HG03039 (cell line): ENCODE measurements around the gene EGFR.

Experiments
- ATAC-seq: cut with Tn5 transposase; IDR thresholded peaks from one replicate; pipeline ENCODE4 v1.9.1; 2021; ENCODE audit warnings: mild to moderate bottlenecking, moderate library complexity; ENCODE audit not compliant: unreplicated experiment

EGFR gene

GRCh38 chr7:55180963-55181542 lies 162.2 kb downstream of the EGFR start:
- no peak for ATAC-seq

- ATAC-seq, result no peak
Observed at GRCh38 chr7:55181762-55182161, 162.9 kb downstream of the EGFR start.

GRCh38 chr7:55183897-55184296 lies 165.1 kb downstream of the EGFR start:
- ATAC-seq, result no peak

- ATAC-seq, result no peak
Observed at GRCh38 chr7:55185321-55185802, 166.5 kb downstream of the EGFR start.

- ATAC-seq, result no peak
Observed at GRCh38 chr7:55185941-55186609, 167.3 kb downstream of the EGFR start.

- no peak for ATAC-seq
Observed at GRCh38 chr7:55187701-55188491, 169.1 kb downstream of the EGFR start.

GRCh38 chr7:55188590-55189138 lies 169.8 kb downstream of the EGFR start:
- ATAC-seq, result no peak

GRCh38 chr7:55189146-55189766 lies 170.4 kb downstream of the EGFR start:
- ATAC-seq, result no peak

GRCh38 chr7:55189878-55190436 lies 171.1 kb downstream of the EGFR start:
- no peak for ATAC-seq

GRCh38 chr7:55190511-55191160 lies 171.8 kb downstream of the EGFR start:
- no peak for ATAC-seq

- no peak for ATAC-seq
Observed at GRCh38 chr7:55191161-55191925, 172.5 kb downstream of the EGFR start.

- ATAC-seq, result no peak
Observed at GRCh38 chr7:55191926-55192692, 173.3 kb downstream of the EGFR start.

- no peak for ATAC-seq
Observed at GRCh38 chr7:55192723-55193122, 173.9 kb downstream of the EGFR start.

GRCh38 chr7:55193245-55193644 lies 174.4 kb downstream of the EGFR start:
- ATAC-seq, result no peak

GRCh38 chr7:55194522-55194921 lies 175.7 kb downstream of the EGFR start:
- ATAC-seq, result no peak

- ATAC-seq, result no peak
Observed at GRCh38 chr7:55198634-55199392, 180.0 kb downstream of the EGFR start.

- ATAC-seq, result no peak
Observed at GRCh38 chr7:55199418-55199817, 180.6 kb downstream of the EGFR start.

GRCh38 chr7:55200441-55200840 lies 181.6 kb downstream of the EGFR start:
- no peak for ATAC-seq
